Hypothalamus (tissue), 51 donors: ENCODE measurements around the gene ADGRV1.

Source experiments
- DNase-seq, 51 donors: peaks; one replicate each; lab custom pipeline; 2025; lab: John Stamatoyannopoulos, UW

The ADGRV1 gene

DNA sequence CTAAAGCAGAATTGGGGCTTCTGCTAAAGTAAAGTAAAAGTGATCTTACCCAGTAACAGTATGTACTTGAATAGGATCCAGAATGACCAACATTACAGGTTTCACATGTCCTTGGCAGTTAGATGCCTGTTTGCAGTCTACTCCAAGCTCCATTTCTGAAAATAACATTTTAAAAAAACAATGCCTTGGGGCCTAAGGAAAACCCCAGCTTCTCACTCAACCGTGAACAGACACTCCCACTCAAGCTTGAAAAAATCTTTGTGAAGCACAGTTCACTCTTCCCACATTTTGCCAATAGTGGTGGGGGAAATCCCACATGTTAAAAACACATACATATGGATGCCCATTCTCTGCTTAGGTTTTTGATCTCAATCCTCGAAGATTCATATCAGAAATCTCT, 520.4 kb downstream of the ADGRV1 start:
- DNase-seq = no peak

- no peak for DNase-seq
These were observed 531.2 kb downstream of the ADGRV1 start for GRCh38 chr5:91089758-91090157.

GRCh38 chr5:91090995-91091394, 532.4 kb downstream of the ADGRV1 start:
- DNase-seq = no peak

GRCh38 chr5:91091471-91092234, 533.1 kb downstream of the ADGRV1 start:
- DNase-seq = no peak

GRCh38 chr5:91092859-91093783, 534.5 kb downstream of the ADGRV1 start:
- DNase-seq = no peak

DNA sequence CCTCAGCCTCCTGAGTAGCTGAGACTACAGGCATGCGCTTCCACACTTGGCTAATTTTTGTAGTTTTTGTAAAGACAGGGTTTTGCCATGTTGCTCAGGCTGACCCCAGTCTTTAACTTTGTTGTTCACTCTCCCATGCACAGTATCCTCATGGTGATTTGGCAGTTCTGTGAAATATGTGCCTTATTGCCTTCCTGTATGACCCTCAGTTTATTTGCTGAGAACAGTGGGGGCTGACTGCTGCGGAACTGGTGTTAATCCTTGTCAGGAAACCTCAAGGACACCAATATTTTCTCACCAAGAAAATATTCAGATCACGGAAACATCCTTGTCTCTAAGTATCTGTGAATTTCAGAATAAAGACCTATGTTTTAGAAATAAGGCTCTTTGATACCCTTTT, 536.7 kb downstream of the ADGRV1 start:
- no peak for DNase-seq

DNA sequence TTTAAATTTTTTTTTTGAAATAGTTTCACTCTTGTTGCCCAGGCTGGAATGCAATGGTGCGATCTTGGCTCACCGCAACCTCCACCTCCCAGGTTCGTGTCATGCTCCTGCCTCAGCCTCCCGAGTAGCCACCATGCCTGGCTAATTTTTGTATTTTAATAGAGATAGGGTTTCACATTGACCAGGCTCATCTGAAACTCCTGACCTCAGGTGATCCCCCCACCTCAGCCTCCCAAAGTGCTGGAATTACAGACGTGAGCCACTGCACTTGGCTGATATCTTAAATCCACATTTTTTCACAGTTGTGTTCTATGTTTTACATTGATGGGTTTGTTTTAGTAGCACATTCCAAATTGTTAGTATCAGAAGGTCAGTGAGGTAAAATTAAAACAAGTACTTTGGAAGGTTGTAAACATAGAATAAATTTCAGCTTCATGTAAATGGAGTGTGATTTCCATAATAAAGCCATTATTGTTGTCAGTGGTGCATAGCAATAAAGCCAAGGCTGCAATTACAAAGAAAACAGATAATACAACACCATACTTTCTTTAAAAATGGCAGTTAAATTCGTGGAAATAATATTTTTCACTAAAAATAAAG, 537.3 kb downstream of the ADGRV1 start:
- no peak for DNase-seq

DNA sequence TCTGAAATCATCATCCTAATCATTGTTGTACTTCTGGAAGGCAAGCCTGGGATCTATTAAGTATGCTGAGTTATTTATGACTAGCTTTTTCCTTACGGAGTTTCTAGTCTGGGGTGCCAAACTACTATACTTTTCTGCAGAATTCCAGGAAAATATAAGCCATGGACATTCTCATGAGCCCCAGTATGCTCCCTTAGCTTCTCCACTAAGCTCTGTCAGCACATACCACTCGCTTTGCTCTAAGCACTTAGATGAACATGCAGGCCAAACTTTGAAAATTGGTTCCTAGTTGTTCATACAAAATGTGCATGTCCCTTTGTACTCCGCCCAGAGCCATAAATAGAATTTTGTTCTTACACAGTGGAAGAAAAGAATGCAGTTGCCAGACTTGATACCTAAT, 539.9 kb downstream of the ADGRV1 start:
- DNase-seq = no peak

DNA sequence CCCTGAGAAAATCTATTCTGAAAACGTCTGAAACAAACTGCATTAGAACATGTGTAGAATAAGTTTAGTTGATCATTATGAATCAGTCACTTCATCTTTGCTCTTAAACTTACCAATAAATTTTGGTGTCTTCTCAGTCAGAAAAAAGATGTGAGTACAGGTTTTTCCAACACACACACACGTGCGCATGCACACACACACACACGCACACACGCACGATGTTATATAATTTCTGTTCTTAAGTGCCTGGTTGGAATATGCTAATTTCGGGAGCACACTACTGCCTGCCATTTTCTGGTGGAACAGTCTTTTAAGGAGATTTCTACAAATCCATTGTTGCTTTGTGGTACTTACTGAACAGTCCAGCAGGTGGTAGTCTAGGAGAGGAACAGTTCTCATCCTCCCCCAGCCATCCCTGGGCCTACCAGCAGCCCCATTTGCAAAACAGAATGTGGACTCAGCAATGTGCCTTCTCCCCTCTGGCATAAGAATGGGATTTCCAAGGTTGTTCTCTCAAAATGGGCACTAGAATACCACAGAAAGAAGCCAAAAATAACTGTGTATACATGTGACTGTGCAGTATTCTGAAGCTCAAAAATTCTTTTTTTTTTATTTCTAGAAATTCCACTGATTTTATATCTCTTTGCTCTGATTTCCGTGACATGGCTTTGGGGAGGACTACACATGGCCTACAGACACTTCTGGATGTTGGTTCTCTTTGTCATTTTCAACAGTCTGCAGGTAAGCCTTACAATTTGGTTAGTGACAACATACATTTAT, 543.2 kb downstream of the ADGRV1 start:
- peak in 38 of 51 donors; percentile 2 to 76 (median 33) for DNase-seq

GRCh38 chr5:91103353-91104061, 544.9 kb downstream of the ADGRV1 start:
- DNase-seq = no peak

GRCh38 chr5:91104062-91104448, 545.5 kb downstream of the ADGRV1 start:
- DNase-seq = no peak

GRCh38 chr5:91106842-91107511, 548.4 kb downstream of the ADGRV1 start:
- DNase-seq = no peak

- no peak for DNase-seq
These were observed 551.0 kb downstream of the ADGRV1 start for GRCh38 chr5:91109634-91110033.

GRCh38 chr5:91110686-91111085, 552.1 kb downstream of the ADGRV1 start:
- no peak for DNase-seq

GRCh38 chr5:91111473-91112238, 553.1 kb downstream of the ADGRV1 start:
- peak in 2 of 51 donors; percentile 3 to 39 for DNase-seq

- no peak for DNase-seq
These were observed 556.1 kb downstream of the ADGRV1 start for GRCh38 chr5:91114658-91115057.

DNA sequence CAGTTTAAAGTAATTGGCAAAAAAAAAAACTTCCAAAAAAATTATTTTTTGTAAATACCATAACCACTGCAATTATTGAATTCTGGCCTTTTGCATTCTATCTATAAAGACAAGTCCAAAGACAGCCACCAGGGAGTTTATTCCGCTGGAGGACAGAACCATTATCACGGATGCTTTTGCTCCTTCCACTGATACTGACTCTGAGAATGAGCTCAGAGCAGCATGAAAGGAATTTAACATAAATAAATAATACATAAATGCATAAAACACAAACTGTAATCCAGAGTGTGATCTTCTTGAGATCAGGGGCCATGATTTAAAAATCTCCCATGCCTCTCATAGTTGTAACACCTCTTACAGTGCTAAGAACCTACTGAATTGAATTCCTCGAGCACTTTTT, 559.8 kb downstream of the ADGRV1 start:
- DNase-seq = no peak

DNA sequence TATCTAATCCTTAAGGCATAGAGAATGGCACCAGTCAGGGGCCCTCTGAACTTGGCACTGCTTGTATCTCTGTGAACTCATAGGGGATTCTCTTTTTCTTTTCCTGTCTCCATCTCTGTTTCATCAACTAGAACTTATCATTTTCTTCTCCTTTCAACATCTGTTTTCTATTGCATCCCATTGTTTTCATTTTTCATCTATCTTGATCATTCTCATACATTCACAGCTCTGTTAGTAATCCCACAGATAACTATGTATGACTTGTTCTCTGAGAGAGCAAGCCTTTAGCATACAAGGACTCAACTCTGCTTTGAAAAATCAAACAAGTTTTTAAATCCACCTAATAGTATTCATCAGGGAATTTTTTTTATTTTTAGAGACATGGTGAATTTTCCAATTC, 560.2 kb downstream of the ADGRV1 start:
- DNase-seq = no peak

GRCh38 chr5:91119217-91119616, 560.6 kb downstream of the ADGRV1 start:
- no peak for DNase-seq
